ENCODE measurements around the gene RARB.

DNA sequence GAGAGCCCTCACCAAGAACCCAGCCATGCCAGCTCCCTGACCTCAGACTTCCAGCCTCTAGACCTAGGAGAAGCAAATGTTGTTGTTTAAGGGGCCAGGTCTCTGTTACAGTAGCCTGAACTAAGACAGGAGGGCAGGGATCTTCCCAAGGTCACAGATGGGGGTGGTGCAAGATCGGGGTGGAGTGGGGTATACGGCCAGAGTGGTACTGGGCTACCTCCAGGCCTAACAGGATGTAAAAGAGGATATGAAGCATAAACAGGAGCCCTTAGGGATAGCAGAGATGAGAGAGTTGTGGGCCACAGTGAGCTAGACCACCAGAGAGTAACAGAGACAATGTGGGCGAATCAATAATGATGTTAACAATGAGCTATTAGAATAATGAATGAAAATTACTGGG lies 153.8 kb downstream of the RARB start:
- TF ChIP-seq, protein P1, sequence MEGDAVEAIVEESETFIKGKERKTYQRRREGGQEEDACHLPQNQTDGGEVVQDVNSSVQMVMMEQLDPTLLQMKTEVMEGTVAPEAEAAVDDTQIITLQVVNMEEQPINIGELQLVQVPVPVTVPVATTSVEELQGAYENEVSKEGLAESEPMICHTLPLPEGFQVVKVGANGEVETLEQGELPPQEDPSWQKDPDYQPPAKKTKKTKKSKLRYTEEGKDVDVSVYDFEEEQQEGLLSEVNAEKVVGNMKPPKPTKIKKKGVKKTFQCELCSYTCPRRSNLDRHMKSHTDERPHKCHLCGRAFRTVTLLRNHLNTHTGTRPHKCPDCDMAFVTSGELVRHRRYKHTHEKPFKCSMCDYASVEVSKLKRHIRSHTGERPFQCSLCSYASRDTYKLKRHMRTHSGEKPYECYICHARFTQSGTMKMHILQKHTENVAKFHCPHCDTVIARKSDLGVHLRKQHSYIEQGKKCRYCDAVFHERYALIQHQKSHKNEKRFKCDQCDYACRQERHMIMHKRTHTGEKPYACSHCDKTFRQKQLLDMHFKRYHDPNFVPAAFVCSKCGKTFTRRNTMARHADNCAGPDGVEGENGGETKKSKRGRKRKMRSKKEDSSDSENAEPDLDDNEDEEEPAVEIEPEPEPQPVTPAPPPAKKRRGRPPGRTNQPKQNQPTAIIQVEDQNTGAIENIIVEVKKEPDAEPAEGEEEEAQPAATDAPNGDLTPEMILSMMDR (IDR thresholded peaks at IDR 0.05; ENCODE audit: poor library complexity, severe bottlenecking): no peak
- no peak for TF ChIP-seq EZH2 (IDR thresholded peaks at IDR 0.05; ENCODE audit: borderline replicate concordance, insufficient read depth, low read length, poor library complexity, severe bottlenecking)
- TF ChIP-seq, protein P2, sequence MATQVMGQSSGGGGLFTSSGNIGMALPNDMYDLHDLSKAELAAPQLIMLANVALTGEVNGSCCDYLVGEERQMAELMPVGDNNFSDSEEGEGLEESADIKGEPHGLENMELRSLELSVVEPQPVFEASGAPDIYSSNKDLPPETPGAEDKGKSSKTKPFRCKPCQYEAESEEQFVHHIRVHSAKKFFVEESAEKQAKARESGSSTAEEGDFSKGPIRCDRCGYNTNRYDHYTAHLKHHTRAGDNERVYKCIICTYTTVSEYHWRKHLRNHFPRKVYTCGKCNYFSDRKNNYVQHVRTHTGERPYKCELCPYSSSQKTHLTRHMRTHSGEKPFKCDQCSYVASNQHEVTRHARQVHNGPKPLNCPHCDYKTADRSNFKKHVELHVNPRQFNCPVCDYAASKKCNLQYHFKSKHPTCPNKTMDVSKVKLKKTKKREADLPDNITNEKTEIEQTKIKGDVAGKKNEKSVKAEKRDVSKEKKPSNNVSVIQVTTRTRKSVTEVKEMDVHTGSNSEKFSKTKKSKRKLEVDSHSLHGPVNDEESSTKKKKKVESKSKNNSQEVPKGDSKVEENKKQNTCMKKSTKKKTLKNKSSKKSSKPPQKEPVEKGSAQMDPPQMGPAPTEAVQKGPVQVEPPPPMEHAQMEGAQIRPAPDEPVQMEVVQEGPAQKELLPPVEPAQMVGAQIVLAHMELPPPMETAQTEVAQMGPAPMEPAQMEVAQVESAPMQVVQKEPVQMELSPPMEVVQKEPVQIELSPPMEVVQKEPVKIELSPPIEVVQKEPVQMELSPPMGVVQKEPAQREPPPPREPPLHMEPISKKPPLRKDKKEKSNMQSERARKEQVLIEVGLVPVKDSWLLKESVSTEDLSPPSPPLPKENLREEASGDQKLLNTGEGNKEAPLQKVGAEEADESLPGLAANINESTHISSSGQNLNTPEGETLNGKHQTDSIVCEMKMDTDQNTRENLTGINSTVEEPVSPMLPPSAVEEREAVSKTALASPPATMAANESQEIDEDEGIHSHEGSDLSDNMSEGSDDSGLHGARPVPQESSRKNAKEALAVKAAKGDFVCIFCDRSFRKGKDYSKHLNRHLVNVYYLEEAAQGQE (IDR thresholded peaks at IDR 0.05; ENCODE audit: borderline replicate concordance): no peak
- TF ChIP-seq EP300 (conservative IDR thresholded peaks at IDR 0.05; ENCODE audit: poor library complexity, severe bottlenecking): no peak

All from neural cell (in vitro differentiated cells).